ENCODE data around the gene CLK1. TPM values are rescaled to one million over a fixed set of nuclear protein-coding genes. Genes with fewer than 3 reads are reported as not detected.

Gene CLK1
- total and polyA plus RNA-seq, 2 of the 13 experiments (the other 11 are each of a cell fraction or from before 2014, with no cell fraction given) = 66.6 to 101 TPM

- no peak overlapping the region for H3K4me2 ChIP-seq (ENCODE audit: low read depth, low read length)
- ChIA-PET CTCF (ENCODE audit: low intra/inter-chr PET ratio, low total read pairs) (no interaction called here), POLR2A (interaction anchor here (0.7 to 4.3 kb wide), 6 partner anchors 10 to 80 kb away, joined by 3 to 15 read pairs (median 4); partner anchors contain the start of gene CLK1)
- H3K4me3 ChIP-seq (replicated peaks in 1 of 3; ENCODE audit: insufficient read depth in 1 of 3, low read depth in 2 of 3, low read length in 3 of 3) = no peak overlapping the region
- H3K27ac ChIP-seq (ENCODE audit: extremely low read length, insufficient read depth, low read length) = no peak overlapping the region
- no peak overlapping the region for H2AFZ ChIP-seq (ENCODE audit: low read length)
- TF ChIP-seq POLR2AphosphoS2 (IDR thresholded peaks at IDR 0.05; ENCODE audit: low read depth, low read length) = peak; percentile 57
- TF ChIP-seq SSRP1 (CRISPR knock-in tag; IDR thresholded peaks at IDR 0.05) = 0 out of 2 replicates have a peak, but pooled peaks have one; percentile 4
- TF ChIP-seq ZNF558 (CRISPR knock-in tag; IDR thresholded peaks at IDR 0.05; ENCODE audit: borderline replicate concordance) = no peak
- no peak for TF ChIP-seq HMG20B (CRISPR knock-in tag; conservative IDR thresholded peaks at IDR 0.05)
- intact Hi-C loops (cut with micrococcal nuclease; ENCODE audit: unreplicated experiment) (loop anchor here (5.0 kb wide), 1 partner anchor 34 kb away; the partner anchor contains the start of gene CLK1), in situ Hi-C loops (cut with HindIII; ENCODE audit: extremely low pct_ligation_motif_present, low pct_unique_long_range_greater_than_20kb) (no loop called here)
- H4K20me1 ChIP-seq (ENCODE audit: insufficient read depth, low read length) = no peaks in the 10 kb centered on the region
- H3K79me2 ChIP-seq (ENCODE audit: insufficient read depth, low read length) = no peaks in the 10 kb centered on the region
- H3K4me1 ChIP-seq (ENCODE audit: insufficient read depth, low read length) = no peaks in the 10 kb centered on the region
- 82% methylated on average over 2 of the region's 2 CpGs for WGBS (ENCODE audit: low lambda C conversion rate)
- H3K27me3 ChIP-seq (ENCODE audit: control insufficient read depth in 1 of 2, insufficient read depth in 2 of 2, low read length in 2 of 2) = no peaks in the 10 kb centered on the region
- H3K9ac ChIP-seq (ENCODE audit: insufficient read depth, low read depth, low read length) = no peak overlapping the region
- FAIRE-seq (no peak), ATAC-seq (peak; percentile 20), DNase-seq (ENCODE audit: low spot score) (no peak)
- no peaks in the 10 kb centered on the region for H3K9me3 ChIP-seq (ENCODE audit: low read length)
- H3K36me3 ChIP-seq (replicated peaks in 1 of 2; ENCODE audit: control insufficient read depth in 1 of 2, insufficient read depth in 2 of 2, low read length in 2 of 2) = no peaks in the 10 kb centered on the region; a peak in 2 of 5 replicates
- BruUV-seq (replicated peaks) = no TSS peak
These were observed 36.4 kb downstream of the CLK1 start for GRCh38 chr2:200828104-200828503.

DNA sequence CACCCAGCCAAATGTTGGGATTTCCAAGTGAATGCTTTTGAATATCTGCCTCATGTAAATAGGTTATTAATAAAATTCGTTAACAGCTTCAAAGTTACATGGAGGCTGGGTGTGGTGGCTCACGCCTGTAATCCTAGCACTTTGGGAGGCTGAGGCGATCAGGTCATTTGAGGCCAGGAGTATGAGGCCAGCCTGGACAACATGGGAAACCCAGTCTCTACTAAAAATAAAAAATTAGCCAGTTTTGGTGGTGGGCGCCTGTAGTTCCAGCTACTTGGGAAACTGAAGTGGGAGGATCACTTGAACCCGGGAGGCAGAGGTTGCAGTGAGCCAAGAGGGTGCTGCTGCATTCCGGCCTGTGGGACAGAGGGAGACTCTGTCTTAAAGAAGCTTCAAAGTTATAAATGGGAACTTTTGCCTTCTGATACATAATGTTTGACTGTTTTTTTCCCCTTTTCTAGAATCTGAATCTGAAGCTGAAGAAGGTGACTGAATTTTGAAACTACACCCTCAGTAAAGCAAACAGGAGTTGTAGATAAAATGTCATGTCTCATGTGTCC, 42.7 kb downstream of the CLK1 start:
- Histone ChIP-seq H2AFZ (ENCODE audit: low read length) (no peak overlapping the region), H3K4me2 (ENCODE audit: low read depth, low read length) (no peak overlapping the region), H4K20me1 (ENCODE audit: insufficient read depth, low read length) (no peaks in the 10 kb centered on the region), H3K79me2 (ENCODE audit: insufficient read depth, low read length) (no peaks in the 10 kb centered on the region), H3K36me3 (replicated peaks in 1 of 2; ENCODE audit: control insufficient read depth in 1 of 2, insufficient read depth in 2 of 2, low read length in 2 of 2) (peaks cover 25 to 51% of the 10 kb centered on the region in 2 experiments), H3K27me3 (ENCODE audit: control insufficient read depth in 1 of 2, insufficient read depth in 2 of 2, low read length in 2 of 2) (no peaks in the 10 kb centered on the region), H3K27ac (ENCODE audit: extremely low read length, insufficient read depth, low read length) (no peak overlapping the region), H3K4me3 (replicated peaks in 1 of 3; ENCODE audit: insufficient read depth in 1 of 3, low read depth in 2 of 3, low read length in 3 of 3) (no peak overlapping the region), H3K4me1 (ENCODE audit: insufficient read depth, low read length) (no peaks in the 10 kb centered on the region), H3K9me3 (ENCODE audit: low read length) (no peaks in the 10 kb centered on the region), H3K9ac (ENCODE audit: insufficient read depth, low read depth, low read length) (no peak overlapping the region)
- no peak for DNase-seq (ENCODE audit: low spot score)
- POLR2A ChIA-PET = interaction anchor here (1.1 kb wide), 1 partner anchor 11 kb away, joined by 3 read pairs; no protein-coding TSS in a partner anchor
- TF ChIP-seq, protein P1, sequence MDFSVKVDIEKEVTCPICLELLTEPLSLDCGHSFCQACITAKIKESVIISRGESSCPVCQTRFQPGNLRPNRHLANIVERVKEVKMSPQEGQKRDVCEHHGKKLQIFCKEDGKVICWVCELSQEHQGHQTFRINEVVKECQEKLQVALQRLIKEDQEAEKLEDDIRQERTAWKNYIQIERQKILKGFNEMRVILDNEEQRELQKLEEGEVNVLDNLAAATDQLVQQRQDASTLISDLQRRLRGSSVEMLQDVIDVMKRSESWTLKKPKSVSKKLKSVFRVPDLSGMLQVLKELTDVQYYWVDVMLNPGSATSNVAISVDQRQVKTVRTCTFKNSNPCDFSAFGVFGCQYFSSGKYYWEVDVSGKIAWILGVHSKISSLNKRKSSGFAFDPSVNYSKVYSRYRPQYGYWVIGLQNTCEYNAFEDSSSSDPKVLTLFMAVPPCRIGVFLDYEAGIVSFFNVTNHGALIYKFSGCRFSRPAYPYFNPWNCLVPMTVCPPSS (IDR thresholded peaks at IDR 0.05) = no peak
- TF ChIP-seq ZNF101 (CRISPR knock-in tag; IDR thresholded peaks at IDR 0.05; ENCODE audit: borderline replicate concordance, low read depth) = no peak
- no peak for TF ChIP-seq ERF (CRISPR knock-in tag; IDR thresholded peaks at IDR 0.05)
- TF ChIP-seq ZNF335 (CRISPR knock-in tag; IDR thresholded peaks at IDR 0.05) = no peak
- no peak for TF ChIP-seq ZNF567 (CRISPR knock-in tag; IDR thresholded peaks at IDR 0.05; ENCODE audit: borderline replicate concordance)
- ATAC-seq = no peak
- no TSS peak for BruUV-seq (replicated peaks)
- WGBS (ENCODE audit: low lambda C conversion rate) = 94% methylated on average over 6 of the region's 6 CpGs
- FAIRE-seq = no peak
- intact Hi-C loops (cut with micrococcal nuclease; ENCODE audit: unreplicated experiment) = no loop called here
- in situ Hi-C loops (cut with HindIII; ENCODE audit: extremely low pct_ligation_motif_present, low pct_unique_long_range_greater_than_20kb) = loop anchor here (5.0 to 25.0 kb wide), 2 partner anchors 36 to 859 kb away; partner anchors contain the start of genes MAIP1 and TYW5
- CTCF ChIA-PET (ENCODE audit: low intra/inter-chr PET ratio, low total read pairs) = no interaction called here
